SK-N-SH treated with all-trans-retinoic acid at 6 μM for 48 hours (cell line): Measurements from ENCODE around the gene UPK3A.

Source experiments
- ATAC-seq: fragments of 200-7000 bp; cut with Tn5 transposase; 3 replicates; pipeline ENCODE4 v1.9.1; 2020; ENCODE audit warnings: mild to moderate bottlenecking, moderate library complexity
- ARNTL ChIP-seq: fragments of 450-650 bp; formaldehyde crosslinking; IDR thresholded peaks from 2 replicates; pipeline ENCODE4 v1.5.0; 2020; ENCODE audit warnings: low read depth, mild to moderate bottlenecking, moderate library complexity, borderline replicate concordance
- BACH2 ChIP-seq: fragments of 250-450 bp; sonication (Bioruptor Pico); IDR thresholded peaks from 2 replicates; pipeline ENCODE4 v1.9.0; 2021; ENCODE audit warnings: mild to moderate bottlenecking, borderline replicate concordance
- CREB5 ChIP-seq: fragments of 250-450 bp; sonication (Bioruptor Pico); IDR thresholded peaks from 2 replicates; pipeline ENCODE4 v1.5.1; 2020; ENCODE audit warnings: low read depth, mild to moderate bottlenecking, moderate library complexity
- CSDC2 ChIP-seq: fragments of 250-450 bp; sonication (Bioruptor Pico); IDR thresholded peaks from 2 replicates; pipeline ENCODE4 v1.5.0; 2020; ENCODE audit warnings: mild to moderate bottlenecking, moderate library complexity
- CSRNP3 ChIP-seq: fragments of 250-450 bp; sonication (Bioruptor Pico); IDR thresholded peaks from 2 replicates; pipeline ENCODE4 v1.5.1; 2021; ENCODE audit warnings: mild to moderate bottlenecking, moderate library complexity
- ESRRG ChIP-seq: fragments of 250-450 bp; sonication (Bioruptor Pico); IDR thresholded peaks from 2 replicates; pipeline ENCODE4 v1.6.1; 2021; ENCODE audit warnings: mild to moderate bottlenecking
- GLIS3 ChIP-seq: fragments of 250-450 bp; sonication (Bioruptor Pico); IDR thresholded peaks from 2 replicates; pipeline ENCODE4 v1.5.0; 2020; ENCODE audit warnings: mild to moderate bottlenecking, moderate library complexity
- ISL1 ChIP-seq: fragments of 250-450 bp; sonication (Bioruptor Pico); IDR thresholded peaks from 2 replicates; pipeline ENCODE4 v2.1.2; 2022; ENCODE audit warnings: mild to moderate bottlenecking, moderate library complexity
- OSR1 ChIP-seq: fragments of 250-450 bp; sonication (Bioruptor Pico); IDR thresholded peaks from 2 replicates; pipeline ENCODE4 v1.8.0; 2022; ENCODE audit warnings: moderate library complexity, mild to moderate bottlenecking, inconsistent platforms
- PATZ1 ChIP-seq: fragments of 250-450 bp; sonication (Bioruptor Pico); IDR thresholded peaks from 2 replicates; pipeline ENCODE4 v1.8.0; 2020; ENCODE audit warnings: mild to moderate bottlenecking, moderate library complexity, borderline replicate concordance
- POU6F1 ChIP-seq: fragments of 250-450 bp; sonication (Bioruptor Pico); IDR thresholded peaks from 2 replicates; pipeline ENCODE4 v1.8.0; 2021; ENCODE audit warnings: low read depth, mild to moderate bottlenecking, moderate library complexity, borderline replicate concordance
- RARB ChIP-seq: fragments of 250-450 bp; sonication (Bioruptor Pico); IDR thresholded peaks from 2 replicates; pipeline ENCODE4 v1.8.0; 2021; ENCODE audit warnings: mild to moderate bottlenecking, moderate library complexity
- SNAI2 ChIP-seq: fragments of 250-450 bp; sonication (Bioruptor Pico); IDR thresholded peaks from 2 replicates; pipeline ENCODE4 v1.5.0; 2020; ENCODE audit warnings: mild to moderate bottlenecking, moderate library complexity
- TCF4 ChIP-seq: fragments of 250-450 bp; sonication (Bioruptor Pico); IDR thresholded peaks from 2 replicates; pipeline ENCODE4 v1.8.0; 2021; ENCODE audit warnings: mild to moderate bottlenecking, moderate library complexity, borderline replicate concordance
- TSHZ2 ChIP-seq: fragments of 250-450 bp; sonication (Bioruptor Pico); IDR thresholded peaks from 2 replicates; pipeline ENCODE4 v1.5.0; 2020; ENCODE audit warnings: mild to moderate bottlenecking, moderate library complexity
- ZC3H10 ChIP-seq: fragments of 250-450 bp; sonication (Bioruptor Pico); IDR thresholded peaks from 2 replicates; pipeline ENCODE4 v1.5.1; 2021; ENCODE audit warnings: mild to moderate bottlenecking, moderate library complexity
- ZFP3 ChIP-seq: fragments of 250-450 bp; sonication (Bioruptor Pico); IDR thresholded peaks from 2 replicates; pipeline ENCODE4 v1.5.0; 2020; ENCODE audit warnings: mild to moderate bottlenecking, moderate library complexity
- ZFP30 ChIP-seq: fragments of 450-650 bp; formaldehyde crosslinking; IDR thresholded peaks from 2 replicates; pipeline ENCODE4 v1.5.0; 2022; ENCODE audit warnings: mild to moderate bottlenecking, moderate library complexity
- ZNF70 ChIP-seq: fragments of 450-650 bp; formaldehyde crosslinking; IDR thresholded peaks from 2 replicates; pipeline ENCODE4 v1.5.0; 2020; ENCODE audit warnings: mild to moderate bottlenecking, moderate library complexity
- ZNF8 ChIP-seq: fragments of 450-650 bp; formaldehyde crosslinking; IDR thresholded peaks from 2 replicates; pipeline ENCODE4 v1.5.0; 2020; ENCODE audit warnings: mild to moderate bottlenecking, moderate library complexity

The UPK3A gene

GRCh38 chr22:45262931-45263462, 21.8 kb upstream of the UPK3A start:
- TF ChIP-seq ZFP3 (CRISPR knock-in tag) (peak; percentile 81; the same call in 1 of the 2 replicates), POU6F1 (CRISPR knock-in tag) (no peak)
- no peak for ATAC-seq

- TF ChIP-seq SNAI2: no peak
- no peak for TF ChIP-seq ARNTL
- no peak for TF ChIP-seq ZNF70 (CRISPR knock-in tag)
- no peak for TF ChIP-seq BACH2 (CRISPR knock-in tag)
- no peak for TF ChIP-seq GLIS3 (CRISPR knock-in tag)
- TF ChIP-seq CSRNP3 (CRISPR knock-in tag): no peak
- no peak for TF ChIP-seq TCF4
- TF ChIP-seq ZFP3 (CRISPR knock-in tag): no peak
- TF ChIP-seq CREB5 (CRISPR knock-in tag): no peak
- TF ChIP-seq ZNF8 (CRISPR knock-in tag): no peak
- TF ChIP-seq, all 23 proteins: peak for 0
- peak; percentile 95 for ATAC-seq
Measured at GRCh38 chr22:45263463-45264269, 21.1 kb upstream of the UPK3A start.

GRCh38 chr22:45265535-45265934, 19.2 kb upstream of the UPK3A start:
- no peak for TF ChIP-seq ISL1
- no peak for TF ChIP-seq ZFP30 (CRISPR knock-in tag)
- TF ChIP-seq POU6F1 (CRISPR knock-in tag): no peak
- TF ChIP-seq ZNF8 (CRISPR knock-in tag): no peak
- no peak for TF ChIP-seq OSR1 (CRISPR knock-in tag)
- TF ChIP-seq TSHZ2 (CRISPR knock-in tag): no peak
- no peak for TF ChIP-seq CSDC2 (CRISPR knock-in tag)
- no peak for TF ChIP-seq BACH2 (CRISPR knock-in tag)
- no peak for TF ChIP-seq RARB (CRISPR knock-in tag)
- no peak for TF ChIP-seq ARNTL
- TF ChIP-seq ZNF70 (CRISPR knock-in tag): no peak
- no peak for TF ChIP-seq PATZ1 (CRISPR knock-in tag)
- no peak for TF ChIP-seq CREB5 (CRISPR knock-in tag)
- no peak for TF ChIP-seq CSRNP3 (CRISPR knock-in tag)
- no peak for TF ChIP-seq ZFP3 (CRISPR knock-in tag)
- no peak for TF ChIP-seq ESRRG (CRISPR knock-in tag)
- TF ChIP-seq TCF4: no peak
- TF ChIP-seq ZC3H10: no peak
- ATAC-seq: no peak
